Measurements from ENCODE around the gene BMERB1.
"Not testable (repeated sequence)": the region's sequence is repeated elsewhere in the genome, so short reads cannot be mapped to it uniquely, and the experiment has no call there.

The BMERB1 gene

DNA sequence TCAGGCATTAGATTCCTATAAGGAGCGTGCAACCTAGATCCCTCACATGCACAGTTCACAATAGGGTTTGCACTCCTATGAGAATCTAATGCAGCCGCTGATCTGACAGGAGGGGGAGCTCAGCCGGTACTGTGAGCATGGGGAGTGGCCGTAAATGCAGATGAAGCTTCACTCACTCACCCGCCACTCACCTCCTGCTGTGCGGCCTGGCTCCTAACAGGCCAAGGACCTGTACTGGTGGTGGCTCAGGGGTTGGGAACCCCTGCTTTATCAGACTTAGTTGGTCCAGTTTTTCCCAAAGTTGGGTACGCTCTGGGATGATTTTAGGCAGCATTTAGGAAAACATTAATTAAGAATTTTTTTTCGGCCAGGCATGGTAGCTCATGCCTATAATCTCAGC is 104.8 kb downstream of the BMERB1 start:
- Histone ChIP-seq H3K9me3 (ENCODE audit: control insufficient read depth in 2 of 2, low read length in 2 of 2) (peaks cover 0 to 4% of the 10 kb centered on the region in 2 donors), H3K9ac (ENCODE audit: low read length in 2 of 2) (no peak overlapping the region), H3K27ac (ENCODE audit: low read length) (no peak overlapping the region), H3K4me3 (ENCODE audit: low read length in 2 of 2) (no peak overlapping the region), H3K36me3 (ENCODE audit: control insufficient read depth in 2 of 2, insufficient read depth in 2 of 2, low read length in 2 of 2) (peaks cover 0 to 3% of the 10 kb centered on the region in 2 donors), H3K27me3 (ENCODE audit: control insufficient read depth in 1 of 2, insufficient read depth in 2 of 2, low read length in 2 of 2) (no peaks in the 10 kb centered on the region), H3K4me1 (ENCODE audit: control insufficient read depth, insufficient read depth, low read length) (no peaks in the 10 kb centered on the region)

DNA sequence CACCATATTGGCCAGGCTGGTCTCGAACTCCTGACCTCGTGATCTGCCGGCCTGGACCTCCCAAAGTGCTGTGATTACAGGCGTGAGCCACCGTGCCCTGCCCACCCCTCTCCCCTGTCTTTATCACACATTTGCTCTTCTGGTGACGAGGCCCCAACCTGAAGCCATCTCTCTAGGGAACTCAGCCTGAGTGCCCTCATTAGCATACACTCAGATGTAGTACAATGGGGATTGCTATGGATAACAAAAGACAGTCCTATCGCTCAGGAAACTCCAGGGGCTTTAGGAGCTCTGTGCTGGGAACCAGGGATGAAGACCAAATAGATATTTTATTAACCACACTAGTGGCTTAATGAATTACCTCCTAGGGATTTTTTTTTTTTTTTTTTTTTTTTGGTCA is 107.9 kb downstream of the BMERB1 start:
- Histone ChIP-seq H3K27ac (ENCODE audit: low read length) (no peak overlapping the region), H3K9ac (ENCODE audit: low read length in 2 of 2) (no peak overlapping the region), H3K4me1 (ENCODE audit: control insufficient read depth, insufficient read depth, low read length) (peaks cover 3% of the 10 kb centered on the region), H3K4me3 (ENCODE audit: low read length in 2 of 2) (no peak overlapping the region), H3K27me3 (ENCODE audit: control insufficient read depth in 1 of 2, insufficient read depth in 2 of 2, low read length in 2 of 2) (no peaks in the 10 kb centered on the region), H3K36me3 (ENCODE audit: control insufficient read depth in 2 of 2, insufficient read depth in 2 of 2, low read length in 2 of 2) (no peaks in the 10 kb centered on the region), H3K9me3 (ENCODE audit: control insufficient read depth in 2 of 2, low read length in 2 of 2) (peaks cover 0 to 4% of the 10 kb centered on the region in 2 donors)

DNA sequence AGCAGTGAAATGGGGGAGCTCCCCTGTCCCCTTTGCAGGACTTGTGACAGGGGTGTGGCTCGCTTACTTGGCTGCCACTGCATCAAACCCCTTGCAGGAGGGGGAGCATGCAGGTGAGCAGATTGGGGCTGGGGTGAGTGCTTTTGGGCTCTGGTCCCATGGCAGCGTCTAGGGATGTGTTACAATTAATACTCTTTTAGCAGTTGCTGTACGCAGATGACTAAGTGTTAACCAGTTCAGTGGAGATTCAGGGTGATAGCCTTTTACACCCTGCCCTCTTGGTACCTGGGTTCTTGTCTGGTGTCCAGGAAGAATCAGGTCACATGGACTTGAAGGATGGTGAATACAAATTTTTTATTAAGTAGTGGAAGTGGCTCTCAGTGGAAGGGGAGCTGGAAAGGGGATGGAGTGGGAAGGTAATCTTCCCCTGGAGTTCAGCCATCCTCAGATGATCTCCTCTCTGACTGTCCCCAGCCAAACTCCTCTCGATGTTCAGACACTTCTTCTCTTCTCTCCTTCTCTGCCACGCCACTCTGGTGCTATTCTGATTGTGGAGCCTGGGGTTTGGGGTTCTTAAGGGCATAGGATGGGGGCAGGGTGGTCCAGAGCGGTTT is 108.5 kb downstream of the BMERB1 start:
- Histone ChIP-seq H3K27me3 (ENCODE audit: control insufficient read depth in 1 of 2, insufficient read depth in 2 of 2, low read length in 2 of 2) (no peaks in the 10 kb centered on the region), H3K9ac (ENCODE audit: low read length in 2 of 2) (no peak overlapping the region), H3K36me3 (ENCODE audit: control insufficient read depth in 2 of 2, insufficient read depth in 2 of 2, low read length in 2 of 2) (peaks cover 0 to 2% of the 10 kb centered on the region in 2 donors), H3K27ac (ENCODE audit: low read length) (no peak overlapping the region), H3K4me1 (ENCODE audit: control insufficient read depth, insufficient read depth, low read length) (peaks cover 3% of the 10 kb centered on the region), H3K4me3 (ENCODE audit: low read length in 2 of 2) (no peak overlapping the region), H3K9me3 (ENCODE audit: control insufficient read depth in 2 of 2, low read length in 2 of 2) (peaks cover 0 to 4% of the 10 kb centered on the region in 2 donors)

DNA sequence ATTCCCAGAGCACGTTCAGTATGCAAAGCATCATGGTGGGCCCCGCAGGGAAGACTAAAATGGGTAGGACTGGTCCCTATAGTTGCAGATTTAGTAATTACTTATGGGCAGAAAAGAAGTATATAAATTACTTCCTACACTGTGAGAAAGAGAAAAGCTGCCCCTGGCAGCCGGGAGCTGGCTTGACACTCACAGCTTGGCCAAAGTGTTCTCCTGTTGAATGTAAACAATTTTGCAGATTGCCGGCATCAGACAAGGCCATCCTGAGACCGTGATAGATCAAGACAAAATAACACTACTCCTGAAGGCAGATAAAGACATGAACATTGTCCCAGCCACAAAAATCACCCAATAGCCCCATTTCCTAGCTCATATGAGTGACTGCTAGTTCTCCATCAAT is 110.0 kb downstream of the BMERB1 start:
- no peak overlapping the region for H3K4me3 ChIP-seq (ENCODE audit: low read length in 2 of 2)
- no peak overlapping the region for H3K27ac ChIP-seq (ENCODE audit: low read length)
- H3K4me1 ChIP-seq (ENCODE audit: control insufficient read depth, insufficient read depth, low read length), result peaks cover 3% of the 10 kb centered on the region
- H3K9ac ChIP-seq (ENCODE audit: low read length in 2 of 2), result no peak overlapping the region
- H3K36me3 ChIP-seq (ENCODE audit: control insufficient read depth in 2 of 2, insufficient read depth in 2 of 2, low read length in 2 of 2), result peaks cover 0 to 2% of the 10 kb centered on the region in 2 donors
- no peaks in the 10 kb centered on the region for H3K27me3 ChIP-seq (ENCODE audit: control insufficient read depth in 1 of 2, insufficient read depth in 2 of 2, low read length in 2 of 2)
- H3K9me3 ChIP-seq (ENCODE audit: control insufficient read depth in 2 of 2, low read length in 2 of 2), result peaks cover 0 to 4% of the 10 kb centered on the region in 2 donors

DNA sequence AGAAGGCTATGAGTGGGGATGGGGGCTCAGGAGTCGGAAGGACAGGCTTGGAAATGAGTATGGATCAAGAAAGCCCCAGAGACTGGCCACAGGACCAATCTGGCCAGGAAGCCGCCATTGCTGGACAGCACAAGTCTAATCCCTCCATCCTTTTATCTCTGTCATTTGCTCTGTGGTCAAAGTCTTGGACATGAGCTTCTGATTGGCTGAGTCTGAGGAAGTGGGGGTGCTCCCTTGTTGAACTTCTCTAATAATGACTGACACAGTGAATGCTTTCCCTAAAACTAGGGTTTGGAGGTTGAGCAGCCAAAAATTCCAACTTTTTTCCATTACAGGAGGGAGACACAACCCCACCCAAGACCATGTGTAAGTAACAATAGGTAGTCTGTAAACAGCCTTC is 111.2 kb downstream of the BMERB1 start:
- Histone ChIP-seq H3K27me3 (ENCODE audit: control insufficient read depth in 1 of 2, insufficient read depth in 2 of 2, low read length in 2 of 2) (no peaks in the 10 kb centered on the region), H3K9ac (ENCODE audit: low read length in 2 of 2) (no peak overlapping the region), H3K9me3 (ENCODE audit: control insufficient read depth in 2 of 2, low read length in 2 of 2) (peaks cover 0 to 4% of the 10 kb centered on the region in 2 donors), H3K4me3 (ENCODE audit: low read length in 2 of 2) (no peak overlapping the region), H3K36me3 (ENCODE audit: control insufficient read depth in 2 of 2, insufficient read depth in 2 of 2, low read length in 2 of 2) (peaks cover 0 to 2% of the 10 kb centered on the region in 2 donors), H3K4me1 (ENCODE audit: control insufficient read depth, insufficient read depth, low read length) (peaks cover 3% of the 10 kb centered on the region), H3K27ac (ENCODE audit: low read length) (no peak overlapping the region)

DNA sequence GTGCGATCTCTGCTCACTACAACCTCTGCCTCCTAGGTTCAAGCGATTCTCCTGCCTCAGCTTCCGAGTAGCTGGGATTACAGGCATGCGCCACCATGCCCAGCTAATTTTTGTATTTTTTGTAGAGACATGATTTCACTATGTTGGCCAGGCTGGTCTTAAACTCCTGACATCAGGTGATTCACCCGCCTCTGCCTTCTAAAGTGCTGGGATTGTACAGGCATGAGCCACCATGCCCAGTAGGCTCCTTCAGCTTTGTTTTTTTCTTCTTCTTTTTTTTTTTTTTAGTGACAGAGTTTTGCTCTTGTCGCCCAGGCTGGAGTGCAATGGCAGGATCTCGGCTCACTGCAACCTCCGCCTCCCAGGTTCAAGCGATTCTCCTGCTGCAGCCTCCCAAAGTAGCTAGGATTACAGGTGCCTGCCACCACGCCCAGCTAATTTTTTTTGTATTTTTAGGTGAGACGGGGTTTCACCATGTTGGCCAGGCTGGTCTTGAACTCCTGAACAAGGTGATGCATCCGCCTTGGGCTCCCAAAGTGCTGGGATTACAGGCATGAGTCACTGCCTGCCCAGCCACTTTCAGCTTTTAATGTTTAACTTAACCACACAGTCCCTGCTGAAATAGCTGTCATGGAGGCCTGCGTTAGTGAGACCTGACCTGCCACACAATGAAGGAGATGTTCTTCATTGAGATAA is 112.8 kb downstream of the BMERB1 start:
- not testable (repeated sequence) for H3K4me3 ChIP-seq (ENCODE audit: low read length in 2 of 2); H3K9me3 ChIP-seq (ENCODE audit: control insufficient read depth in 2 of 2, low read length in 2 of 2); H3K9ac ChIP-seq (ENCODE audit: low read length in 2 of 2); H3K27me3 ChIP-seq (ENCODE audit: control insufficient read depth in 1 of 2, insufficient read depth in 2 of 2, low read length in 2 of 2); H3K27ac ChIP-seq (ENCODE audit: low read length); H3K36me3 ChIP-seq (ENCODE audit: control insufficient read depth in 2 of 2, insufficient read depth in 2 of 2, low read length in 2 of 2); H3K4me1 ChIP-seq (ENCODE audit: control insufficient read depth, insufficient read depth, low read length)

DNA sequence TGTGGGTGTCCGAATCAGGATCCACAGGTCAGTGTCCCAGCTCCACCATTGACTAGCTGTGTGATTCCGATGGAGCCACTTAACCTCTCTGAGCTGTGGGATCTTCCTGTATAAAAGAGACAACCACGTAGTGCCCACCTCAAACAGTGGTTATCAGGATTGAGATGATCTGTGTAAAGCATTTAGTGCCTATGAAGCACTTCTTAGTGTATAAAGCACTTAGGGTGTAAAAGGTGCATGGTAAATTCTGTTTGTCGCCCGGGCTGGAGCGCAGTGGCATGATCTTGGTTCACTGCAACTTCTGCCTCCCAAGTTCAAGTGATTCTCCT is 113.3 kb downstream of the BMERB1 start:
- Histone ChIP-seq H3K4me1 (ENCODE audit: control insufficient read depth, insufficient read depth, low read length) (peaks cover 3% of the 10 kb centered on the region), H3K9ac (ENCODE audit: low read length in 2 of 2) (no peak overlapping the region), H3K27me3 (ENCODE audit: control insufficient read depth in 1 of 2, insufficient read depth in 2 of 2, low read length in 2 of 2) (no peaks in the 10 kb centered on the region), H3K27ac (ENCODE audit: low read length) (no peak overlapping the region), H3K4me3 (ENCODE audit: low read length in 2 of 2) (no peak overlapping the region), H3K36me3 (ENCODE audit: control insufficient read depth in 2 of 2, insufficient read depth in 2 of 2, low read length in 2 of 2) (peaks cover 0 to 2% of the 10 kb centered on the region in 2 donors), H3K9me3 (ENCODE audit: control insufficient read depth in 2 of 2, low read length in 2 of 2) (peaks cover 0 to 4% of the 10 kb centered on the region in 2 donors)

DNA sequence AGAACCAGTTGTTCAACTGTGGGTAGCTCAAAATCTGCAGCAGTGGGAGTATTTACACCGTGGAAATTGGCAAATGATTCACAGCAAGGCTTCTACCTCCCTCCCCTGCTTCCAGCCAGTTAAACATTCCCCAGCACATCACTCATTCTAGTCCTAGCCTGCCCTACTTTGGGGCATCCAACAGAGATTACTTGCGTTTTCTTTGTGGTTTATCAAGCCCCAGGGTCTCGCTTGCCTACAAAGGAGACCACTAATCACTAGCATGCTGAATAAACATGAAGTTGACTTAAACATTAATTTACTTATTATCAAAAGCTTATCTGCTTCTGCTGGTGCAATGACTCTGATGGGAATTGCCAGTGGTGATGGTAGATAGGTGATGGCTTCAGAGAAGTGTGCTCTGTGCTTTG is 114.1 kb downstream of the BMERB1 start:
- Histone ChIP-seq H3K4me3 (ENCODE audit: low read length in 2 of 2) (no peak overlapping the region), H3K27me3 (ENCODE audit: control insufficient read depth in 1 of 2, insufficient read depth in 2 of 2, low read length in 2 of 2) (no peaks in the 10 kb centered on the region), H3K9me3 (ENCODE audit: control insufficient read depth in 2 of 2, low read length in 2 of 2) (no peaks in the 10 kb centered on the region), H3K36me3 (ENCODE audit: control insufficient read depth in 2 of 2, insufficient read depth in 2 of 2, low read length in 2 of 2) (peaks cover 0 to 2% of the 10 kb centered on the region in 2 donors), H3K9ac (ENCODE audit: low read length in 2 of 2) (no peak overlapping the region), H3K4me1 (ENCODE audit: control insufficient read depth, insufficient read depth, low read length) (peaks cover 3% of the 10 kb centered on the region), H3K27ac (ENCODE audit: low read length) (no peak overlapping the region)

DNA sequence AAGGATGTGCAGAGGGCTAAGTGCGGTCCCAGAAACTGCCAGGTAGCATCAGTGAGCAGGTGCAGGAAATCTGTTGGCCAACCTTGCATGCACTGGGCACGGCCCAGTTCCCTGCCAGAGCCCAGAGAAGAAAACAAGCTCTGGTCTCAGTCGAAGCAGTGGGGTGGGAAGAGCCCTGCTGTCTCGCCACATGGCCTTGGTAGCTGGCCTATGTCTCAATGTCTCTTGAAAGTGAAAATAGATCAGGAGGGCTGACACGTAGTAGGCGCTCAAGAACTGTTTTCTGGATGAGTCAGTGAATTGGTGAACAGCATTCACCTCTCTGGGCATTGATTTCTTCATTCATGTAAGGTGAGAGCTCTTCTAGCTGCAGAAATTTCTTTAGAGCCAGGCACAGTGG is 118.1 kb downstream of the BMERB1 start:
- Histone ChIP-seq H3K4me1 (ENCODE audit: control insufficient read depth, insufficient read depth, low read length) (no peaks in the 10 kb centered on the region), H3K4me3 (ENCODE audit: low read length in 2 of 2) (no peak overlapping the region), H3K27ac (ENCODE audit: low read length) (no peak overlapping the region), H3K27me3 (ENCODE audit: control insufficient read depth in 1 of 2, insufficient read depth in 2 of 2, low read length in 2 of 2) (no peaks in the 10 kb centered on the region), H3K9ac (ENCODE audit: low read length in 2 of 2) (no peak overlapping the region), H3K36me3 (ENCODE audit: control insufficient read depth in 2 of 2, insufficient read depth in 2 of 2, low read length in 2 of 2) (peaks cover 0 to 2% of the 10 kb centered on the region in 2 donors), H3K9me3 (ENCODE audit: control insufficient read depth in 2 of 2, low read length in 2 of 2) (no peaks in the 10 kb centered on the region)

DNA sequence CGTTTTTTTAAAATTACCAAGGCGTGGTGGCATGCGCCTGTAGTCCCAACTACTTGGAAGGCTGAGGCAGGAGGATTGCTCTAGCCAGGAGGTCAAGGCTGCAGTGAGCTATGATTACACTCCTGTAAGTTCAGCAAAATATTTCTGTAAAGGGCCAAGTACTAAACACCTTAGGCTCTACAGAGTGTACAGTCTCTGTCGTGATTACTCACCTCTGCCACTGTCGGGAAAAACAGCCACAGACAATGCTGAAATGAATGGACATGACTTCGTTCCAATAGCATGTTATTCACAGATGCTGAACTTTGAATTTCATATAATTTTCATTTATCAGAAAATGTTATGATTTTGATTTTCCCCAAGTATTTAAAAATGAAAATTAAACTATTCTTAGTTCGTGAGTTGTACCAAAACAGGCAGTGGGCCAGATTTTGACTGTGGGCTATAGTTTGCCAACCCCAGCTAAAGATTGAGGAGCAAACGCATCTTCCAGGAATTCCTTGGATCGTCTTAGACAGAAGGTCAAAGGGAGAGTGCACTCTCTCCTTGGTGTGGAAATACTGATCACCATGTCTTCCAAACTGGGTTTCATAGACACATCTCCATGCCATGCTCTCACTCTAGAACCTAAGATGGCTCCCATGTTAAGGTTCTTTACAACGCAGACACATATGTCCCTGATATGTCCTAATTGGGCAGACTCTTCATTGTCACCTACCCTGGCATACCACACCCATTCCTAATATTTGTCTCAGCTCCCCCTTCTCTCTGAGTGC is 119.1 kb downstream of the BMERB1 start:
- Histone ChIP-seq H3K9me3 (ENCODE audit: control insufficient read depth in 2 of 2, low read length in 2 of 2) (no peaks in the 10 kb centered on the region), H3K4me1 (ENCODE audit: control insufficient read depth, insufficient read depth, low read length) (no peaks in the 10 kb centered on the region), H3K9ac (ENCODE audit: low read length in 2 of 2) (no peak overlapping the region), H3K27me3 (ENCODE audit: control insufficient read depth in 1 of 2, insufficient read depth in 2 of 2, low read length in 2 of 2) (no peaks in the 10 kb centered on the region), H3K27ac (ENCODE audit: low read length) (no peak overlapping the region), H3K4me3 (ENCODE audit: low read length in 2 of 2) (no peak overlapping the region), H3K36me3 (ENCODE audit: control insufficient read depth in 2 of 2, insufficient read depth in 2 of 2, low read length in 2 of 2) (no peaks in the 10 kb centered on the region)

DNA sequence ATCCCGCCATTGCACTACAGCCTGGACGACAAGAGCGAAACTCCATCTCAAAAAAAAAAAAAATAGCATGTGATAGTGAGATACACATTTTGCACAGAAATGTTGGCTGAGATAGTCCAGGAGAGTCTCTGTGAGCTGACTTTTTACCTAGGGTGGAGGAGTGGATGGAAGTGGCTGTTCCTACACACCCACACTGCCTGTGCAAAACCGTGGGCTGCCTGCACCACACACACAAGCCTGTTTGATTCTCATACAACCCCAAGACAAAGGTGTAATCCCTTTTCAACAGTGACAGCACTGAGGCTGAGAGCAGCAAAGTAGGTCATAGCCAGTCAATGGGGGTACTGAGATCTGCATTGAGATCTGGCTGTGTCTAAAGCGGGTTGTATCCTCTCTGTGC is 121.7 kb downstream of the BMERB1 start:
- no peak overlapping the region for H3K9ac ChIP-seq (ENCODE audit: low read length in 2 of 2)
- no peaks in the 10 kb centered on the region for H3K4me1 ChIP-seq (ENCODE audit: control insufficient read depth, insufficient read depth, low read length)
- no peaks in the 10 kb centered on the region for H3K9me3 ChIP-seq (ENCODE audit: control insufficient read depth in 2 of 2, low read length in 2 of 2)
- no peak overlapping the region for H3K27ac ChIP-seq (ENCODE audit: low read length)
- no peaks in the 10 kb centered on the region for H3K36me3 ChIP-seq (ENCODE audit: control insufficient read depth in 2 of 2, insufficient read depth in 2 of 2, low read length in 2 of 2)
- no peaks in the 10 kb centered on the region for H3K27me3 ChIP-seq (ENCODE audit: control insufficient read depth in 1 of 2, insufficient read depth in 2 of 2, low read length in 2 of 2)
- no peak overlapping the region for H3K4me3 ChIP-seq (ENCODE audit: low read length in 2 of 2)
